GM18519 (cell line): Measurements from ENCODE around the gene PIGW.

Source experiments
- ATAC-seq: cut with Tn5 transposase; IDR thresholded peaks from one replicate; pipeline ENCODE4 v1.9.1; 2021; ENCODE audit warnings: mild to moderate bottlenecking, moderate library complexity; ENCODE audit not compliant: unreplicated experiment, low FRiP score

PIGW gene

DNA sequence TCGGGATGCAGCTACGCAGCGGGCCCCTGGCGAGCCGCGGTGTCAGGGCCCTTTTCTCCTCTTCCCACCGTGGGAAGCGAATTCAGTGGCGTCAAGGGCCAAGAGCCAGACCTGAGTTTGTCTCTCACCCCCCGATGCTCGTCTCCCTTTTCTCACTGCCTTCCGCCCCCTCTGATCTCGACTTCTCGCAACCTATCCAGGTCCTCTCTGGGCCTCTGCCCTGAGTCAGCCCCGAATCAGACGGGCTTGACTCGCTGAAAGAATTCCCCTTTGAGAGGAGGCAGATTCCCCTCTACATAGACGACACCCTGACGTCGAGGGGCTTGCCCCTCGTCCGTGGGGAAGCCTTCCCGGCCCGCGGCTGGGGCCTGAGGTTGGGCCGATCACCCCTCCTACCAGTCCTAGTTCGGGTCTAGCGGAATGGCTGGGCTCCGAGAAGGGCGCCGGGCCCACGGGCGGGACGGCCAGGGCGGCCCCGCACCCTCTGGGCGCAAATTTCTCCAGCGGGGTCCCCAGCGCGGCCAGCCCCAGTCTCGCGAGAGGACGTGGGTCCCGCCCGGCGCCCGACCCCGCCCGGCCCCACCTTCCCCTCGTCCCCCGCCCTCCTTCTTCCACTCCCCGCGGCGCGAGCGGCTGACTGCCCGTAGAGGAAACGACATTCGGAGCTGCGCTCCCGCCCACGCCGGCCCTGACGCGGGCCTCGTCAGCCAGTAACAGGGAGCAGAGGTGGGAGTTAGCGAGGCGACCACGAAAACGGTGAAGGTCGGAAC is 9.7 kb downstream of the PIGW start, which contains the start of gene GGNBP2:
Gene GGNBP2 (plus strand): TSS at position 613 of the 770 bp plus-strand sequence. CDS start 806 bp downstream, outside the sequence.
- peak; percentile 36 for ATAC-seq

DNA sequence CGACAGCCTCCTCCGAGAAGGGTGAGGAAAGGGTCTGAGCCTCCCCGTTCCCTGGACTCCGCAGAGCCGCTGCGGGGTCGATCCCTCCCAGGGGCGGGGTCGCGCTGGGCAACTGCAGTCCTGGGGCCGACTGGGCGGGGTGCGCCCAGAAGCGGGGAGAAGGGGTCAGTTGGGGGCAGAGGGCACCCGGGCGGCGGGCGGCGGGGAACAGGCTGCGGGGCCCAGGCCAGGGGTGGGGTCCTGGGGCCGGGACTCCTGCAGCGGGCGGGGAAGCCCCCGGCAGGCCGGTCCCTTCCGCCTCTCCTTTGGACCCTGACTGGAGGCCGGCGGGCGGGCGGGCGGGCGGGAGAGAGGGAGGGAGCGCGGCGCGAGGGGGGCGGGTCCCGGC is 10.3 kb downstream of the PIGW start:
- no peak for ATAC-seq

DNA sequence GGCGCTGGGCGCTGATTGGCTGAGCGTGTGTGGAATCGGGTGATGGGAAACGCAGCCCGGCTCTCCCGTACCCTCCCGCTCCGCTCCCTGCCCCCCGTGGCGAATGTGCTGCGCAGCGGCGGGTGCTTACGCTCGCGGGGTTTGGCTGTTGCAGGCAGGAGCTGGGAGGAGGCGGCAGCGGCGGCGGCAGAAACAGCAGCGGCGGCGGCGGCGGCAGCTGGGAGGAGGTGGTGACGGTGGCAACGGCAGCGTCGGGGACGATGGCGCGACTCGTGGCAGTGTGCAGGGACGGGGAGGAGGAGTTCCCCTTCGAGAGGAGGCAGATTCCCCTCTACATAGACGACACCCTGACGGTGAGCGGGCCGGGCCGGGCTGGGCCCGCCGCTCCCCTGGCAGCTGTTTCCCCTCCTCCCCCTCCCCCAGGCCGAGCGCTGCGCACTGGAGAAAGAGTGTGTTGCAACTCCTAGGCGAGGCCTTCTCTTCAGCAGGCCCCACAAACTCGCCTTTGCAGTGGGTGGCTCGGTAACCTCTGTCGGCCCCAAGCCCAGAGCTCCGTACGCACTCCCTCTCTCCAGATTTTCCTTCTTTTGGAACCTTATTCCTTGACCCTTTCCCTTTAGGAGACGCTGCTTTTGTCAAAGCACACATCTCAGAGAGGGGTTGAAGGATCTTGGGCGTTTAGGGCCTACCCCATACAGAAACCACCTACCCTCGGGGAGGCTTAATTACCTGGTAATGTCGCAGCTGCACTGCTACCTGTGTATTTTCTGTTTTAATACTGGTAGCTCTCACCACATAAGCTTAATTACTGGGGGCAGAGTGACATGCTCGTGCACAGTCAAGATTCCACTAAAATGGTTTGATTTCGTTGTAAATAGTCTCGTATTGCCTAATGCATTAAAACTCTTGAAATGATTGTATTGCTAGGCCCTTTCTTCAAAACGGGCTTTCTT is 11.0 kb downstream of the PIGW start:
- ATAC-seq, result peak; percentile 33

DNA sequence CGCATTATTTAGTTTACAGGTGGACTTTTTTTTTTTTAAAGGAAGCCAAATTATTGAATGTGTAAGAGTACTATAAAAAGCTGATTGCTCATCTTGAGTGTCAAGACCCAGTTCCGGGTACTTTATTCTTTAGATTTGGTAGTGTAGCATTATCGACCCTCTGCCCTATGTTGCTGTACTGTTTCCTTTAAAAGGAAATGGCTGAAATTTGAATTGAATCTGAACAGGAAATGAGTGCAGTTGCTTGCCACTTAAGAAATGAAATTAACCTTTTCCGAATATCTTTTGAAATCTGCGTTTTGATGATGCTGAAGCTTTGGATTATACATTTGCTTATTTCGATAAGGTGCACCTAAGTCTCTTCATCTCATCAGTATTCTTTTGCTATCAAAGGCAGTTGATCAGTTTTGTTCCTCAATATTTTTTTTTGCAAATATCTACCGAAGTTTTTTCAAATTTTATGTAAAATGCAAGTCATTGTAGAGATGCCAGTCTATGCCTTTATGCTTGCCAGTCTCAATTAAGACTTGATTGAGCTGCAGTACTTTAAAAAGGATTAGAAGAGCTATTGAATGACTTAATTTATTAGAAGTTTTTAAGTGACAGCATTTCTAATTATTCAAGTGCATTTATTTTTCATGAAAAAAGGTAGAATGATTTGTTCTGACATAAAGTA is 11.8 kb downstream of the PIGW start:
- no peak for ATAC-seq

DNA sequence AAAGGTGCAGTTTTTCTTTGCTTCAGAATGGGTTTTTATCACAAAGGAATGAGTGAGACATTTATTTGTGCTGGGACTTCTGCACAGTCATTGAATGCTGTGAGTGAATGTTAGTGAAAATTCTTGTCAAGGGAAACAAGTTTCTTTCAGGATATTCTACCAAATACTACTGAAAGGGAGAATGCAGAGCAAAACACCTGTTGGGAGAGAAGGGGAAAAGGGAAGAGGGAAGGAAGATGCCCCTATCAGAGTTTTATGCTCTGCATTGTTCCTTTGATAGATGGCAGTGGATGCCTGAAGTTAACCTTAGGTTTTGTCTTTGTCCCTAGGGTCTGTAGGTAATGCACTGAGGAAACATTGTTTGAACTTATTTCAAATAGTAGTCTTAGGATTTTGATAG is 13.0 kb downstream of the PIGW start:
- ATAC-seq, result no peak

DNA sequence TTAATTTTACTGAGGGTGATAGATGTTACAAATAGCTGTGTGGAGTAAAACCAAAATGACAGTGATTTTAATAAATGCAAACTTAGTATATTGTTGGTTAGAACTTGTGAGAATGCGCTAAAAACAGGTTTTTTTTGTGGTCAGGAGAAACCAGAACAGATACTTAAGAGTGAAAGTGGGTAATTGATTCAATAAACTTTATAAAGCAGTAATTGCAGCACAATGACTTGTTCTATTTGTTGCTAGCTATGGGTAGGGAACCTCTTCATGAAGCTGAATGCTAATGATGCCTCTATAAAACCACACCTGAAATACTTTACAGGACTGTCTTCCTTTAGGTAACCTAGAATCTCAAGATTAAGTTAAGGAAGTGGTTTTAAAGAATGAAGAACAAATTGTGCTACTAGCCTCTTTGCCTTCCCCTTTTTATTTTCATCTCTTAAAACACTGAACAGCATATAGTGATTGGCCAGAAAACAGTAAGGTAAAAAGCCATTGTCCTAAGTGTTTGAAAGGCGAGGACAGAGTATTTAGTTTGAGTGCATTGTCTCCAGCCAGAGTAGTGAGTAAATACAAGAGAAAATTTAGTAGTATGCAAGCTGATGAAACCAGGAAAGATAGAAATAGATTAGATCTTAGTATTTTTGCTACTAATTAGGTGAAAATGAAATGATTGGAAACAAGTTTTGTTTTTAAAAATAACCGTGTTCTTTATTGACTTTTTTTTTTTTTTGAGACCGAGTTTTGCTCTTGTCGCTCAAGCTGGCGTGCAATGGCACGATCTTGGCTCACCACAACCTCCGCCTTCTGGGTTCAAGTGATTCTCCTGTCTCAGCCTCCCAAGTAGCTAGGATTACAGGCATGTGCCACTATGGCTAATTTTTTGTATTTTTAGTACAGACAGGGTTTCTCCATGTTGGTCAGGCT is 16.0 kb downstream of the PIGW start:
- no peak for ATAC-seq

DNA sequence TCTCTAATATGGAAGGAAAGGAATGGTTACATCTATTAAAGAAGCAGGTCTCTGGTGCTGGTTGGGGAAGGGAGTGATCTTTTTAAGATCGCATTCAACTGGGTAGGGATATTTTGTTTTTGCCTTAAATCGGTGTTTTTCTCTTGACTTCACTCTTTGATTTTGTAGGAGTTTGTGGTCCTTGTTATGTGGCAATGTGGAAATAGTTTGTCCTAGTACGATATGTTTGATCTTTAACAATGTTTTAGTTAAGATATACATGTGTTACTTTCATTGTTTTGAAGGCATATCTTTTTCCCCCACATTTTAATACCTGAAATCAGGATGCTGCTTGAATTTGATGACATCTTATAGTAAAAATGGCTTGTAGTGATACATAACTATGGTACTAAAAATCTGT is 18.7 kb downstream of the PIGW start:
- ATAC-seq, result no peak

DNA sequence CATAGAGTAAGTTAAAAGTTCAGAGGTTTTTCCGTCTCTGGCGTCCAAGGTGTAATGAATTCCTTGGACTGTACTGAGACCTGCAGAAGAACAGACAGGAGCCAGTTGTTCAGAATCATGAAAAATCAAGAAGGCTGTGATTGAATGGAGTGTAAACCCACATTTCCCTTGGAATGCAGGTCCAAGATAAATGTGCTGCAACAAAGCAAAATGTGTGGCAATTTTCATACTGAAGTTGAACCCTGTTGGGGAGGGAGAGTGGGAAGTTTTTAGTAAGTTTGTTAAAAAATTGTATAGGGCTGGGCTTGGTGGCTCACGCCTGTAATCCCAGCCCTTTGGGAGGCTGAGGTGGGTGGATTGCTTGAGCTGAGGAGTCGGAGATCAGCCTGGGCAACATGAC is 31.3 kb downstream of the PIGW start:
- ATAC-seq, result no peak

DNA sequence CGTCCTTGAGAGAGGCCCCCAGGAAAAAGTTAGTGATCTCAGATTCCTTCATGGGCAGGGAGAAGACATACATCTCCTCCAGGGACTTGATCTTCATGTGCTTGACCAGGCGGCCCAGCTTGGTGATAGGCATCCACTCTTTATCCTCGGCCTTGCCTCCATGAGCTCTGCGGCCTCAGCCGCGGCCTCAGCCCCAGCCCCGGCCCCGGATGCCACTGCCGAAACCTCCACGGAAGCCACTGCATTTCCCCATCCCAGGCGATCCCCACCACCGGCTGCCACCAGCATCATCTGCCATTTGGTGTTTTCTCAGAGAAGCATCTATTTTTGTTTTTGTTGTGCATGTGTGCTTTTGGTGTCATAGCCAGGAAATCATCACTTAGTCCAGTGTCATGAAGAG is 40.2 kb downstream of the PIGW start:
- ATAC-seq, result no peak

DNA sequence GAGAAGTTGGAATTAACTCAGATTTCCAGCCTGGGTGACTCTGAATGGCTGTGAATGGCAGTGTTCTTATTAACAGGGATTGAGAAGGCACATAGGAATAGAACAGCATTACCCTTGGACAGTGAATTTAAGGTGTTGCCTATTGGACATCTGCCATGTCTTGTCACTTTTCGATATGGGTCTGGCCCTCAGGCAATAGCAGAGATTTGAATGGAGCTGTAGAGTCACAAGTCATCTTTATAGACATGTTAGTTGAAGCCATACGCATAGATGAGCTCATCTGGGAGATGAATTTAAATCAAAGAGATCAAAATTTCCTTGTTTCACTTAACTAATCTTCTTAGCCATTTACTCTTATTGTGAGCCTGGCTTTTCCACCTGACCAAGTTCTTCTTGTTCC is 42.0 kb downstream of the PIGW start:
- no peak for ATAC-seq

DNA sequence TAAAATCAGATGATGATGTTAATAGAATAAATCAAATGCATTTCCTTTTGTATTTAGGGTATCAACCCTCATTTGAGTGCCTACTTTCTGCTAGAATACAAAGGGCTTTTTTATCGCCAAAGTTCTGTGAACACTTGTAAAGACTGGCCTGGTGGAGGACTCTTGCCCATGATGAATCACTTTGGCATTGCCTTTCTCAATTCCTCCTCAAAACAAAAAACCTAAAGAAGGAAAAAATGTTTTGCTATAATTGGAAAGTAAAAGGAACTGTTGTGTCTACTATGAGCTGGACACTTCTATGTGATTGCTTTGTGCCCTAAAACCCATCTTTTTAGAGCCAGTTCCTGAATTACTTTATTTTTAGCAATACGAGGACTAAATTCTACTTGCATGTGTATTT is 43.9 kb downstream of the PIGW start:
- no peak for ATAC-seq

DNA sequence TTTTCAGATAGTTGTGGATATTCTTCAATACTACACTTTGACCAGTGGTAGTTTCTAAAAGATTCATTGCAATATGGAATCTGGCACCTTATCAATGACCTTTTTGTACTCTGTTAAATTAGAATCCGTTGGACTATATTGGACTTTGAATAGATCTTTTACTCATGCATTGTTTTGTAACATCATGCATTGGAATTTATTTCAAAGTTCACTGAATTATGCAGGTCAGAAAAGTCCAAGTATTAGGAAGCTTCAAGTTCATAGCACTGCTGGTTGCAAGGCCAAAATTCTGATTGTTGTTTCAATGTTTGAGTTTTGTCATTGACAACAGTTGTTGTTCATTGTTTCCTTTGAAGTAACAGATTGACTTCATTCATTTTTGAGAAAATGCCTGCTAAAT is 49.0 kb downstream of the PIGW start:
- no peak for ATAC-seq

DNA sequence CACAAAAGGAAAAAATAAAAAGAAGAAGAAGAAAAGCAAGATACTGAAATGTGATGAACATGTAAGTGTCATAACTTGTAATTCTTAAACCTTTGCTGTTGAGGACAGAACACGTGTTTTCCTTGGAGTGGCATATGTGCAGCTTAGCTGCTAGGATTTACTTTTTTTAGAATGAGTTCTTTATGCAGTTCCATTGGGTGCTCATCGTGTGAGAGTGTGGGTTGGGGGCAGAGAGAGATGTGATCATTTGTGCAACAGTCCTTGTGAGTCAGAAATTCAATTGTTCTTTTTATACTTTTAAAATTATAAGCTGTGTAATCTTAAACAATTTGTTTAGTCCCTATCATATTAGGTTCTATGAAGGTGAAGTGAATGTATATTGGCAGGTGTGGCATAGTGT is 51.4 kb downstream of the PIGW start:
- ATAC-seq, result no peak
